GM12878 (cell line): Measurements from ENCODE around the gene NUDT16. TPM values are rescaled to one million over a fixed set of nuclear protein-coding genes. Genes with fewer than 3 reads are reported as not detected.
"Not testable (repeated sequence)": the region's sequence is repeated elsewhere in the genome, so short reads cannot be mapped to it uniquely, and the experiment has no call there.

Experiments used
- ATAC-seq: fragments of 200-7000 bp; cut with Tn5 transposase; 3 replicates; pipeline ENCODE4 v1.9.1; 2020; ENCODE audit warnings: mild to moderate bottlenecking, moderate library complexity
- BruUV-seq: library from RNA; stranded (reverse); fragments of 400-500 nt; replicated peaks from 2 replicates; lab custom pipeline; 2021; lab: Mats Ljungman, UMichigan
- CTCF ChIA-PET: fragments of 300-600 bp; sonication (Branson Sonifier 250); formaldehyde crosslinking; extraction: SDS; loops from one replicate; lab custom pipeline; 2021; ENCODE audit warnings: inconsistent platforms; lab: Yijun Ruan, JAX
- POLR2A ChIA-PET: fragments of 350-600 bp; formaldehyde crosslinking; extraction: SDS; loops from one replicate; lab custom pipeline; 2021; ENCODE audit warnings: inconsistent platforms; lab: Charles Lee
- RAD21 ChIA-PET: fragments of 300-600 bp; sonication (Branson Sonifier 250); formaldehyde crosslinking; loops from one replicate; lab custom pipeline; 2023; ENCODE audit warnings: antibody characterized with exemption; ENCODE audit not compliant: unreplicated experiment; lab: Charles Lee
- SMC1A ChIA-PET: fragments of 300-600 bp; sonication (Branson Sonifier 250); formaldehyde crosslinking; loops from one replicate; lab custom pipeline; 2023; ENCODE audit not compliant: unreplicated experiment, uncharacterized antibody; lab: Charles Lee
- DNase-seq: peaks from one replicate; pipeline ENCODE4 v3.0.0-alpha.2; 2011; ENCODE audit warnings: low read depth, low spot score
- FAIRE-seq: peaks from 3 replicates; lab custom pipeline; 2011; peaks lifted over from hg19 to GRCh38; lab: Jason Lieb, UNC
- H2AFZ ChIP-seq: 2 replicates; pipeline ENCODE4 v1.6.0; 2011; ENCODE audit warnings: low read depth, low read length, control low read depth; ENCODE audit not compliant: control insufficient read depth
- H3K27ac ChIP-seq: 2 replicates; pipeline ENCODE4 v1.5.1; 2011; ENCODE audit warnings: control low read depth; ENCODE audit not compliant: control insufficient read depth, insufficient read depth
- H3K27me3 ChIP-seq, 2 experiments: replicated peaks in 1 of 2; 2 replicates each; pipeline versions ENCODE4 v1.6.0 to v1.6.1; 2011; ENCODE audit warnings: low read length in 1 of 2; ENCODE audit not compliant: control insufficient read depth in 2 of 2, insufficient read depth in 2 of 2
- H3K36me3 ChIP-seq, 2 experiments: 2 replicates each; pipeline ENCODE4 v1.5.1; 2011; ENCODE audit warnings: low read length in 1 of 2; ENCODE audit not compliant: control insufficient read depth in 2 of 2, insufficient read depth in 2 of 2
- H3K4me1 ChIP-seq: 2 replicates; pipeline ENCODE4 v1.6.1; 2011; ENCODE audit warnings: mild to moderate bottlenecking, low read length, moderate library complexity, mixed read lengths; ENCODE audit not compliant: control insufficient read depth, insufficient read depth
- H3K4me2 ChIP-seq: 2 replicates; pipeline ENCODE4 v1.6.0; 2011; ENCODE audit warnings: control low read depth; ENCODE audit not compliant: control insufficient read depth, insufficient read depth
- H3K4me3 ChIP-seq: fragments of 200-600 bp; sonication (generic); 2 replicates; pipeline ENCODE4 v1.5.1; 2016
- H3K79me2 ChIP-seq: 2 replicates; pipeline ENCODE4 v1.6.0; 2011; ENCODE audit warnings: low read length; ENCODE audit not compliant: control insufficient read depth, insufficient read depth
- H3K9ac ChIP-seq: 2 replicates; pipeline ENCODE4 v1.8.0; 2011; ENCODE audit warnings: low read length, control low read depth, mixed read lengths; ENCODE audit not compliant: control insufficient read depth, insufficient read depth
- H3K9me3 ChIP-seq: replicated peaks from 3 replicates; pipeline ENCODE4 v1.5.1; 2011; ENCODE audit warnings: mild to moderate bottlenecking, low read length; ENCODE audit not compliant: control insufficient read depth, insufficient read depth
- H4K20me1 ChIP-seq: 2 replicates; pipeline ENCODE4 v1.6.0; 2011; ENCODE audit not compliant: control insufficient read depth, insufficient read depth
- ESRRA ChIP-seq: IDR thresholded peaks from 2 replicates; pipeline ENCODE4 v1.6.1; 2012; ENCODE audit warnings: mild to moderate bottlenecking, low read length, improper control_type of control experiment
- IKZF2 ChIP-seq, 2 experiments: fragments of 450-650 bp; IDR thresholded peaks; 2 replicates each; pipeline ENCODE4 v1.6.1; 2017; ENCODE audit warnings: mild to moderate bottlenecking in 2 of 2, moderate library complexity in 2 of 2
- SUZ12 ChIP-seq: fragments of 200-600 bp; sonication (generic); IDR thresholded peaks from one replicate; pipeline ENCODE4 v1.6.1; 2018; ENCODE audit warnings: antibody characterized with exemption, mild to moderate bottlenecking; ENCODE audit not compliant: unreplicated experiment
- YY1 ChIP-seq: IDR thresholded peaks from 2 replicates; pipeline ENCODE4 v1.6.1; 2011; ENCODE audit warnings: low read depth, mild to moderate bottlenecking, low read length
- ZNF217 ChIP-seq: fragments of 450-650 bp; IDR thresholded peaks from 2 replicates; pipeline ENCODE4 v1.6.1; 2017; ENCODE audit warnings: antibody characterized with exemption, mild to moderate bottlenecking
- WGBS: methylation state at CpG from one replicate; pipeline ENCODE4 v1.1.6; 2016; ENCODE audit warnings: low lambda C conversion rate; ENCODE audit not compliant: insufficient replicate concordance, insufficient coverage; ENCODE audit errors: missing lambda C conversion rate; 5-methylcytosine and 5-hydroxymethylcytosine counted together
- in situ Hi-C: fragments of 300-500 bp; cut with MboI; formaldehyde crosslinking; loops from 9 replicates; pipeline ENCODE4 v1.14.3; 2018; ENCODE audit warnings: mixed read lengths
- intact Hi-C: fragments of 100-400 bp; cut with micrococcal nuclease; formaldehyde crosslinking; loops from one replicate; pipeline ENCODE4 v1.14.2; 2022; ENCODE audit not compliant: unreplicated experiment
- polyA plus RNA-seq, 11 experiments: library from polyadenylated mRNA; depleted of rRNA in 4 of 11; unstranded in 6 of 11; stranded (reverse) in 5 of 11; fragments of >200 nt; fragmentation: Nextera tagmentation in 4 of 11; fragmentation: Illumina TruSeq in 1 of 11; extraction: Ambion mirVana in 4 of 11; extraction: Trizol in 1 of 11; gene quantifications; 1 replicate in 1 of 11; 2 replicates in 10 of 11; pipeline versions ENCODE4 v1.2.1 to v1.2.3, GENCODE V29; 2011 to 2016; ENCODE audit warnings: inconsistent platforms in 2 of 11, missing spikeins in 2 of 11, low read depth in 1 of 11
- total RNA-seq, 4 experiments: library from RNA; depleted of rRNA in 3 of 4; stranded (reverse); fragments of >200 nt in 3 of 4; fragmentation: Illumina TruSeq in 1 of 4; extraction: Trizol in 1 of 4; gene quantifications; 2 replicates each; pipeline versions ENCODE4 v1.2.1 to v1.2.3, GENCODE V29; 2013 to 2021
- TF ChIP-seq, protein P1 (sequence below): fragments of 450-650 bp; IDR thresholded peaks from 2 replicates; pipeline ENCODE4 v1.6.1; 2016; ENCODE audit warnings: mild to moderate bottlenecking, moderate library complexity, borderline replicate concordance

The NUDT16 gene
- total and polyA plus RNA-seq, 10 of the 15 experiments (the other 5 are each of a cell fraction or from before 2014, with no cell fraction given), result 1.4 to 16.6 (median 10.4) TPM

DNA sequence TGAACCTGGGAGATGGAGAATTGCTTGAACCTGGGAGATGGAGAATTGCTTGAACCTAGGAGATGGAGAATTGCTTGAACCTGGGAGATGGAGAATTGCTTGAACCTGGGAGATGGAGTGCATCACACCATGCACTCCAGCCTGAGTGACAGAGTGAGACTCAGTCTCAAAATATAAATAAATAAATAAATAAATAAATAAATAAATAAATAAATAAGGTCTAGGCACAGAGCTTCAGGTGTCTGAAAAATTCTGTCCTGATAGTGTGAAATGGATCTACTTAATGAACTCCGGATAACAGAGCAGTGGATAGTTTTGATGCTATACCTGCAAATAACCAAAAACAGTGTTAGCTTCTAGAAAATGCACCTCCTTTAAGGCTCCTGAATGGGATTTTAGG lies 24.3 kb upstream of the NUDT16 start (continued):
- TF ChIP-seq, protein P1, sequence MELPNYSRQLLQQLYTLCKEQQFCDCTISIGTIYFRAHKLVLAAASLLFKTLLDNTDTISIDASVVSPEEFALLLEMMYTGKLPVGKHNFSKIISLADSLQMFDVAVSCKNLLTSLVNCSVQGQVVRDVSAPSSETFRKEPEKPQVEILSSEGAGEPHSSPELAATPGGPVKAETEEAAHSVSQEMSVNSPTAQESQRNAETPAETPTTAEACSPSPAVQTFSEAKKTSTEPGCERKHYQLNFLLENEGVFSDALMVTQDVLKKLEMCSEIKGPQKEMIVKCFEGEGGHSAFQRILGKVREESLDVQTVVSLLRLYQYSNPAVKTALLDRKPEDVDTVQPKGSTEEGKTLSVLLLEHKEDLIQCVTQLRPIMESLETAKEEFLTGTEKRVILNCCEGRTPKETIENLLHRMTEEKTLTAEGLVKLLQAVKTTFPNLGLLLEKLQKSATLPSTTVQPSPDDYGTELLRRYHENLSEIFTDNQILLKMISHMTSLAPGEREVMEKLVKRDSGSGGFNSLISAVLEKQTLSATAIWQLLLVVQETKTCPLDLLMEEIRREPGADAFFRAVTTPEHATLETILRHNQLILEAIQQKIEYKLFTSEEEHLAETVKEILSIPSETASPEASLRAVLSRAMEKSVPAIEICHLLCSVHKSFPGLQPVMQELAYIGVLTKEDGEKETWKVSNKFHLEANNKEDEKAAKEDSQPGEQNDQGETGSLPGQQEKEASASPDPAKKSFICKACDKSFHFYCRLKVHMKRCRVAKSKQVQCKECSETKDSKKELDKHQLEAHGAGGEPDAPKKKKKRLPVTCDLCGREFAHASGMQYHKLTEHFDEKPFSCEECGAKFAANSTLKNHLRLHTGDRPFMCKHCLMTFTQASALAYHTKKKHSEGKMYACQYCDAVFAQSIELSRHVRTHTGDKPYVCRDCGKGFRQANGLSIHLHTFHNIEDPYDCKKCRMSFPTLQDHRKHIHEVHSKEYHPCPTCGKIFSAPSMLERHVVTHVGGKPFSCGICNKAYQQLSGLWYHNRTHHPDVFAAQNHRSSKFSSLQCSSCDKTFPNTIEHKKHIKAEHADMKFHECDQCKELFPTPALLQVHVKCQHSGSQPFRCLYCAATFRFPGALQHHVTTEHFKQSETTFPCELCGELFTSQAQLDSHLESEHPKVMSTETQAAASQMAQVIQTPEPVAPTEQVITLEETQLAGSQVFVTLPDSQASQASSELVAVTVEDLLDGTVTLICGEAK, result no peak
- TF ChIP-seq SUZ12 (no peak), YY1 (no peak)

DNA sequence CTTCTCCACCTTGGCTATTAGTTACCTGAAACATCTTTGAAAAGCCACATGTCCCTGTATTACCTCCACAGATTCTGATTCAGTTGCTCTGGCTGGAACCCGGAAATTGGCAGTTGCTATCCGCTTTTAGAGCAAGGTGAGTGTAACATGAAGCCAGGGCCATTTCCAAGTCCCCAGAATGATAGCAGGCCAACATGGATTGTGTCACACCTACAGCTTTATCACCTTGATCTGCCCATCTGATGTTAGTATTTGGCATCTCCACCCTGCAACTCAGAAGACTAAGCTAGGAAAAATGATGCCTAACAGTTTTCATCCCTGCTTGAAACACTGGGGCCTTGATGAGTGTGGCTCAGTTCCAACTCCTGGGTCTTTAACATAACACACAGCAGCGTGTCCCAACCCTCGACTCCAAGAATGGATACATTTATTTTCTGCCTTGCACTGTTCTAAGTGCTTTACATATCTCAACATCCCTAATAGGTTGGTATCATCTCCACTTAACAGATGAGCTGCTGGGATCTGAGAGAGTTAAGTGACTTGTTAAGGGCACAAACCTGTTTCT lies 21.3 kb upstream of the NUDT16 start:
- no peak overlapping the region for H3K4me3 ChIP-seq
- FAIRE-seq (no peak), DNase-seq (no peak)
- no peaks in the 10 kb centered on the region for H4K20me1 ChIP-seq
- H3K27ac ChIP-seq, result no peak overlapping the region
- BruUV-seq, result no TSS peak
- peaks cover 0 to 1% of the 10 kb centered on the region in 2 experiments; a peak in 1 of 4 replicates for H3K27me3 ChIP-seq
- intact Hi-C loops, result no loop called here
- WGBS, result 19% methylated on average over 4 of the region's 4 CpGs
- POLR2A ChIA-PET, result no interaction called here
- H3K79me2 ChIP-seq, result no peaks in the 10 kb centered on the region
- in situ Hi-C loops, result no loop called here
- TF ChIP-seq ESRRA (no peak), IKZF2 (IDR thresholded peaks at IDR 0.05) (no peak), ZNF217 (no peak)
- TF ChIP-seq, all 136 proteins: peak for 0
- Histone ChIP-seq H3K4me1 (no peaks in the 10 kb centered on the region), H3K36me3 (no peaks in the 10 kb centered on the region), H3K9me3 (no peaks in the 10 kb centered on the region), H3K4me2 (no peak overlapping the region), H3K9ac (no peak overlapping the region), H2AFZ (no peak overlapping the region)
- no peak for ATAC-seq
- ChIA-PET RAD21 (no interaction called here), CTCF (no interaction called here), SMC1A (no interaction called here)

DNA sequence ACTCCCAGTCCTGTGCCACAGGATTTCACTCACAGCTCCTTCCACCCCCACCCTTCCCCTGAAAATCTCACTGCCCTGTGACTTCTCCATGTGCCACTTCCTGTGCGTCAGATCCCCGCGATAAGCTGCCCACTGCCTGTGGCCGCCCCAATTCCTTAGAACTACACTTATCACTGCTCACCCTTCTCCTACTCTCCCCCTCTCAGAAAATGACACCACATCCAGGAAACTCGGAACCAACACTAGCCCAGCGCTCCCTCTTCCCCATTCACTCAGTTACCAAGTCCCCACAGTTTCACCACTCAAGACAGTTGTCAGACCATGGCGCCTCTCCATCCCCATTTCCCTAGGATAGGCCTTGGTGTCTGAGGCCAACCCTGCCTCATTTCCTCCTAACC lies 20.5 kb upstream of the NUDT16 start:
- H2AFZ ChIP-seq, H3K9me3 ChIP-seq, H4K20me1 ChIP-seq, CTCF ChIA-PET, POLR2A ChIA-PET, intact Hi-C loops, H3K36me3 ChIP-seq, H3K27me3 ChIP-seq, SMC1A ChIA-PET, H3K79me2 ChIP-seq, H3K27ac ChIP-seq, H3K4me1 ChIP-seq, FAIRE-seq, DNase-seq, H3K4me3 ChIP-seq, H3K9ac ChIP-seq, RAD21 ChIA-PET, ATAC-seq, BruUV-seq, in situ Hi-C loops: not testable (repeated sequence)
- H3K4me2 ChIP-seq, result peak overlapping the region; percentile 38
- WGBS, result 63% methylated on average over 7 of the region's 7 CpGs
